Thoracic aorta (tissue), 2 donors: ENCODE measurements around the gene COG7. TPM values are rescaled to one million over a fixed set of nuclear protein-coding genes. Genes with fewer than 3 reads are reported as not detected.
"Not testable (repeated sequence)": the region's sequence is repeated elsewhere in the genome, so short reads cannot be mapped to it uniquely, and the experiment has no call there.

Experiments
- ATAC-seq: fragments of 150-250 bp; one replicate; pipeline ENCODE4 v1.8.0; 2017; ENCODE audit warnings: low read depth; ENCODE audit not compliant: insufficient number of reproducible peaks, low FRiP score
- DNase-seq: peaks from one replicate; pipeline ENCODE4 v3.0.0-alpha.2; 2020; ENCODE audit warnings: low spot score
- H3K27ac ChIP-seq, 2 donors: fragments of 200-600 bp; sonication (generic); 1 replicate in 1 of 2; 2 replicates in 1 of 2; pipeline ENCODE4 v1.5.1; 2016; ENCODE audit warnings: mild to moderate bottlenecking in 2 of 2, moderate library complexity in 2 of 2
- H3K27me3 ChIP-seq: fragments of 200-600 bp; sonication (generic); replicated peaks from 2 replicates; pipeline ENCODE4 v1.6.0; 2016; ENCODE audit warnings: mild to moderate bottlenecking; ENCODE audit not compliant: insufficient read depth
- H3K36me3 ChIP-seq: fragments of 200-600 bp; sonication (generic); one replicate; pipeline ENCODE4 v1.5.1; 2016
- H3K4me1 ChIP-seq, 2 donors: fragments of 200-600 bp; sonication (generic); 1 replicate in 1 of 2; 2 replicates in 1 of 2; pipeline versions ENCODE4 v1.5.1 to v1.6.0; 2016; ENCODE audit warnings: low read depth in 2 of 2, mild to moderate bottlenecking in 1 of 2; ENCODE audit not compliant: control insufficient read depth in 1 of 2
- H3K4me3 ChIP-seq: fragments of 200-600 bp; sonication (generic); 2 replicates; pipeline ENCODE4 v1.5.1; 2016; ENCODE audit warnings: mild to moderate bottlenecking
- H3K9me3 ChIP-seq: fragments of 200-600 bp; sonication (generic); 2 replicates; pipeline ENCODE4 v1.5.1; 2016
- CTCF ChIP-seq: fragments of 200-600 bp; sonication (generic); IDR thresholded peaks from one replicate; pipeline ENCODE4 v1.5.1; 2019; ENCODE audit warnings: antibody characterized with exemption
- total RNA-seq, 2 donors: library from RNA; depleted of rRNA; stranded (reverse); fragments of >200 nt; gene quantifications; one replicate each; pipeline versions ENCODE4 v1.1.0 to v1.2.3, GENCODE V29; 2016

Gene COG7
- total RNA-seq, 2 donors from 2014 or later = 27.8 to 37.6 TPM

- no peak overlapping the region for H3K27ac ChIP-seq
- H3K9me3 ChIP-seq = no peaks in the 10 kb centered on the region
- TF ChIP-seq CTCF = no peak
- ATAC-seq (no peak), DNase-seq (no peak)
- H3K4me3 ChIP-seq = no peak overlapping the region
- H3K4me1 ChIP-seq = no peaks in the 10 kb centered on the region
- H3K27me3 ChIP-seq = no peaks in the 10 kb centered on the region
- peaks cover 53% of the 10 kb centered on the region for H3K36me3 ChIP-seq
Measured at GRCh38 chr16:23406024-23406423, 47.0 kb downstream of the COG7 start.

- H3K36me3 ChIP-seq = peaks cover 58% of the 10 kb centered on the region
- H3K27ac ChIP-seq = no peak overlapping the region
- no peak for ATAC-seq
Measured at GRCh38 chr16:23403547-23403946, 49.4 kb downstream of the COG7 start.

GRCh38 chr16:23402100-23402499 is 50.9 kb downstream of the COG7 start:
- no peak overlapping the region for H3K4me3 ChIP-seq
- no peak for TF ChIP-seq CTCF
- no peak overlapping the region for H3K27ac ChIP-seq
- H3K4me1 ChIP-seq = no peaks in the 10 kb centered on the region
- H3K9me3 ChIP-seq = no peaks in the 10 kb centered on the region
- peaks cover 60% of the 10 kb centered on the region for H3K36me3 ChIP-seq
- ATAC-seq (no peak), DNase-seq (no peak)
- no peaks in the 10 kb centered on the region for H3K27me3 ChIP-seq

More at GRCh38 chr16:23403547-23403946, 49.4 kb downstream of the COG7 start:
- no peak overlapping the region for H3K4me3 ChIP-seq
- no peak for TF ChIP-seq CTCF
- H3K27me3 ChIP-seq = no peaks in the 10 kb centered on the region
- no peaks in the 10 kb centered on the region for H3K4me1 ChIP-seq
- no peak for DNase-seq
- H3K9me3 ChIP-seq = no peaks in the 10 kb centered on the region

GRCh38 chr16:23401139-23401538 is 51.9 kb downstream of the COG7 start:
- Histone ChIP-seq H3K4me1 (no peaks in the 10 kb centered on the region), H3K36me3 (peaks cover 52% of the 10 kb centered on the region)
- ATAC-seq = no peak

GRCh38 chr16:23400447-23400846 is 52.5 kb downstream of the COG7 start:
- H3K4me1 ChIP-seq, ATAC-seq, H3K9me3 ChIP-seq, H3K27ac ChIP-seq, H3K4me3 ChIP-seq, H3K27me3 ChIP-seq, DNase-seq: not testable (repeated sequence)
- H3K36me3 ChIP-seq = peaks cover 48% of the 10 kb centered on the region

More at GRCh38 chr16:23401139-23401538, 51.9 kb downstream of the COG7 start:
- Histone ChIP-seq H3K4me3 (no peak overlapping the region), H3K27me3 (no peaks in the 10 kb centered on the region), H3K27ac (no peak overlapping the region), H3K9me3 (no peaks in the 10 kb centered on the region)
- TF ChIP-seq CTCF = no peak
- DNase-seq = no peak
